Sigmoid colon (tissue), 3 donors: Measurements from ENCODE around the gene HIVEP3.

ENCODE experiments used
- POLR2A ChIP-seq, 2 donors: fragments of 450-650 bp; IDR thresholded peaks; one replicate each; pipeline ENCODE4 v1.6.1; 2016; ENCODE audit warnings: antibody characterized with exemption in 2 of 2, mild to moderate bottlenecking in 2 of 2, moderate library complexity in 2 of 2
- TF ChIP-seq, protein P1 (sequence below), 4 experiments: fragments of 450-650 bp in 3 of 4; fragments of 200-600 bp in 1 of 4; IDR thresholded peaks; one replicate each; pipeline ENCODE4 v1.5.1; 2016 to 2019; ENCODE audit warnings: antibody characterized with exemption in 4 of 4, mild to moderate bottlenecking in 3 of 4, moderate library complexity in 2 of 4

DNA sequence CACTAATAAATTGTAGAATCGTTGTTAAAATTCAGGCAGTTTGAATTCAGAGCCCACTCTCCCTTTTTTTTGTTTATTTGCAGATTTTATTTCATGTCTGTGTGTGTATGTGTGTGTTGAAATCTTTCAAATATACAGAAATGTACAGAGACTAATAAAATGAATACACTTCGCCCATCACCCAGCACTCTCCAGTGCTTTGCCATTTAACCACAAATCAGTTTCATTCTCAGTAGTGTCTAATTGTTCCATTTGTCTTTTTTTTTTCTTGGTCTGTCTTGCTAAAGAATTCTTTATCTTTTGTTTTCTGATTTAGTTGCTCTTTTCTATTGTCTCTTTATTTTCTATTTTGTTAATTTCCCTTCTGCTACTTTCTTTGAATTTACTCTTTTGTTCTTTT is 99.7 kb downstream of the HIVEP3 start:
- no peak for TF ChIP-seq POLR2A (IDR thresholded peaks at IDR 0.05)
- TF ChIP-seq, protein P1, sequence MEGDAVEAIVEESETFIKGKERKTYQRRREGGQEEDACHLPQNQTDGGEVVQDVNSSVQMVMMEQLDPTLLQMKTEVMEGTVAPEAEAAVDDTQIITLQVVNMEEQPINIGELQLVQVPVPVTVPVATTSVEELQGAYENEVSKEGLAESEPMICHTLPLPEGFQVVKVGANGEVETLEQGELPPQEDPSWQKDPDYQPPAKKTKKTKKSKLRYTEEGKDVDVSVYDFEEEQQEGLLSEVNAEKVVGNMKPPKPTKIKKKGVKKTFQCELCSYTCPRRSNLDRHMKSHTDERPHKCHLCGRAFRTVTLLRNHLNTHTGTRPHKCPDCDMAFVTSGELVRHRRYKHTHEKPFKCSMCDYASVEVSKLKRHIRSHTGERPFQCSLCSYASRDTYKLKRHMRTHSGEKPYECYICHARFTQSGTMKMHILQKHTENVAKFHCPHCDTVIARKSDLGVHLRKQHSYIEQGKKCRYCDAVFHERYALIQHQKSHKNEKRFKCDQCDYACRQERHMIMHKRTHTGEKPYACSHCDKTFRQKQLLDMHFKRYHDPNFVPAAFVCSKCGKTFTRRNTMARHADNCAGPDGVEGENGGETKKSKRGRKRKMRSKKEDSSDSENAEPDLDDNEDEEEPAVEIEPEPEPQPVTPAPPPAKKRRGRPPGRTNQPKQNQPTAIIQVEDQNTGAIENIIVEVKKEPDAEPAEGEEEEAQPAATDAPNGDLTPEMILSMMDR (IDR thresholded peaks at IDR 0.05): no peak
